HG03565 (cell line): ENCODE measurements around the gene CPO.
"Not testable (repeated sequence)": the region's sequence is repeated elsewhere in the genome, so short reads cannot be mapped to it uniquely, and the experiment has no call there.

ENCODE experiments used
- ATAC-seq: cut with Tn5 transposase; IDR thresholded peaks from one replicate; pipeline ENCODE4 v1.9.1; 2021; ENCODE audit warnings: mild to moderate bottlenecking, moderate library complexity; ENCODE audit not compliant: unreplicated experiment

Gene CPO

GRCh38 chr2:206939340-206939739 lies at the start of gene CPO:
CPO (plus strand) TSS chr2:206939518; CDS start chr2:206939600, 82 bp downstream.
- ATAC-seq: no peak

- no peak for ATAC-seq
Measured at GRCh38 chr2:206890179-206890578, 49.1 kb upstream of the CPO start.

GRCh38 chr2:206890926-206891325 lies 48.4 kb upstream of the CPO start:
- ATAC-seq: no peak

GRCh38 chr2:206915121-206915520 lies 24.2 kb upstream of the CPO start:
- ATAC-seq: peak; percentile 85

- ATAC-seq: no peak
Measured at GRCh38 chr2:206918263-206918662, 21.1 kb upstream of the CPO start.

GRCh38 chr2:206920310-206920709 lies 19.0 kb upstream of the CPO start:
- no peak for ATAC-seq

GRCh38 chr2:206920951-206921350 lies 18.4 kb upstream of the CPO start:
- ATAC-seq: no peak

GRCh38 chr2:206921529-206921928 lies 17.8 kb upstream of the CPO start:
- no peak for ATAC-seq

GRCh38 chr2:206935991-206936842 lies 3.1 kb upstream of the CPO start:
- ATAC-seq: no peak

GRCh38 chr2:206936843-206937230 lies 2.5 kb upstream of the CPO start:
- no peak for ATAC-seq

- ATAC-seq: peak; percentile 91
Measured at GRCh38 chr2:206937555-206937954, 1.8 kb upstream of the CPO start.

- no peak for ATAC-seq
Measured at GRCh38 chr2:206940546-206940945, 1.2 kb downstream of the CPO start.

- ATAC-seq: no peak
Measured at GRCh38 chr2:206942592-206943478, 3.5 kb downstream of the CPO start.

- ATAC-seq: not testable (repeated sequence)
Measured at GRCh38 chr2:206953404-206953803, 14.1 kb downstream of the CPO start.

GRCh38 chr2:206955253-206955652 lies 15.9 kb downstream of the CPO start:
- no peak for ATAC-seq

GRCh38 chr2:206958261-206958660 lies 18.9 kb downstream of the CPO start:
- ATAC-seq: no peak

- no peak for ATAC-seq
Measured at GRCh38 chr2:206962966-206963365, 23.6 kb downstream of the CPO start.

GRCh38 chr2:206968134-206969086 lies 29.1 kb downstream of the CPO start:
- no peak for ATAC-seq

GRCh38 chr2:206969192-206969591 lies 29.9 kb downstream of the CPO start:
- ATAC-seq: no peak

- ATAC-seq: no peak
Measured at GRCh38 chr2:206970589-206971360, 31.5 kb downstream of the CPO start.
